Measurements from ENCODE around the gene SLC37A1. TPM values are rescaled to one million over a fixed set of nuclear protein-coding genes. Genes with fewer than 3 reads are reported as not detected.
"Not testable (repeated sequence)": the region's sequence is repeated elsewhere in the genome, so short reads cannot be mapped to it uniquely, and the experiment has no call there.

The SLC37A1 gene
- total RNA-seq, 1 donor: 1.7 TPM

GRCh38 chr21:42468491-42469131 is 45.0 kb upstream of the SLC37A1 start:
- peak; percentile 57 for DNase-seq (ENCODE audit: low read depth)
- no peak overlapping the region for H3K4me3 ChIP-seq (ENCODE audit: low read depth, low read length)
- TF ChIP-seq CTCF (IDR thresholded peaks at IDR 0.05; ENCODE audit: insufficient read depth, low read depth, low read length): no peak

DNA sequence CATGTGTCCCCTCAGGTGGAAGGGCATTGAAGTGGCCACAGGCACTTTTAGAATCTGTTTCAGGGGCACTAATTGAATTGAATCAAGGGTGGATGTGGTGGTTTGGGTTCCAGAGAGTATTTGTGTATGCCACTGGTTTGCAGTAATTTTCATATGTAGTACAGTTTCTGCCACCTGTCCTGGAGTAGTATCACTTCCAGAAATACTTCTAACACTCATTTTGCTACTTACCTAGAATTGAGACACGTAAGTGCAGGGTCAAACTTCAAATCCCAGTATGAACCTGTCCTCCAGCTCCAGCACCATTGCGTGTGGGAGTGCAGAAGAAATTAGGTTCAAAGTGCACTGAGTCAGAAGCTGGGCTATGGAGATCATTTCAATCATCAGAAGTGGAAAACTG is 44.4 kb upstream of the SLC37A1 start:
- DNase-seq (ENCODE audit: low read depth): no peak
- no peak overlapping the region for H3K4me3 ChIP-seq (ENCODE audit: low read depth, low read length)
- no peak for TF ChIP-seq CTCF (IDR thresholded peaks at IDR 0.05; ENCODE audit: insufficient read depth, low read depth, low read length)

DNA sequence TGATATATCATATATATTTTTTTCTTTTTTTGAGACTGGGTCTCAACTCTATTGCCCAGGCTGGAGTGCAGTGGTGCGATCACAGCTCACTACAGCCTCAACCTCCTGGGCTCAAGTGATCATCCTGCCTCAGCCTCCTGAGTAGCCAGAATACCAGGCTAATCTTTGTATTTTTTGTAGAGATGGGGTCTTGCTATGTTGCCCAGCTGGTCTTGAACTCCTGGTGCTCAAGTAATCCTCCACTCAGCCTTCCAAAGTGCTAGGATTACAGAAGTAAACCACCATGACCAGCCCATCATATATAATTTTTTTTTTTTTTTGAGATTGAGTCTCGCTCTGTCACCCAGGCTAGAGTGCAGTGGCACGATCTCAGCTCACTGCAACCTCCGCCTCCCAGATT is 43.9 kb upstream of the SLC37A1 start:
- not testable (repeated sequence) for DNase-seq (ENCODE audit: low read depth); H3K4me3 ChIP-seq (ENCODE audit: low read depth, low read length)

DNA sequence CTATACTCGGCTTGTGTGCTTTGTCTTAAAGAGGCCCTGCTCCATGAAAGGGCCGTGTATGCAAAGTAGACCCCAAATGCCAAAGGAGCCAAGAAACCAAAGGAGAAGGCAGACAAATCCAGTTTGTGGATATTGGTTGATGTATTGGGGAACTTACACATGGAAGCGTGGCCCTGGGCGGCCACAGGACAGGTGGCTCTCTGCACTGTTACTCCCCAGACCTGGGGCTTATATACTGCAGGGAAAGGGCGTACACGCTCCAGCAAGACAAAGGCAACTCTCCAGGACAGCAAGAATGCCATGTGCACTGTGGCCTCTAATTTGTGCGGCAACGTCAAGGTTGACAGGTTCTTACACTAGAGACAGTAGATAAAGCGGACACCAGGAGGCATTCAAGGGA is 42.4 kb upstream of the SLC37A1 start:
- TF ChIP-seq CTCF (IDR thresholded peaks at IDR 0.05; ENCODE audit: insufficient read depth, low read depth, low read length): no peak
- no peak overlapping the region for H3K4me3 ChIP-seq (ENCODE audit: low read depth, low read length)
- no peak for DNase-seq (ENCODE audit: low read depth)

DNA sequence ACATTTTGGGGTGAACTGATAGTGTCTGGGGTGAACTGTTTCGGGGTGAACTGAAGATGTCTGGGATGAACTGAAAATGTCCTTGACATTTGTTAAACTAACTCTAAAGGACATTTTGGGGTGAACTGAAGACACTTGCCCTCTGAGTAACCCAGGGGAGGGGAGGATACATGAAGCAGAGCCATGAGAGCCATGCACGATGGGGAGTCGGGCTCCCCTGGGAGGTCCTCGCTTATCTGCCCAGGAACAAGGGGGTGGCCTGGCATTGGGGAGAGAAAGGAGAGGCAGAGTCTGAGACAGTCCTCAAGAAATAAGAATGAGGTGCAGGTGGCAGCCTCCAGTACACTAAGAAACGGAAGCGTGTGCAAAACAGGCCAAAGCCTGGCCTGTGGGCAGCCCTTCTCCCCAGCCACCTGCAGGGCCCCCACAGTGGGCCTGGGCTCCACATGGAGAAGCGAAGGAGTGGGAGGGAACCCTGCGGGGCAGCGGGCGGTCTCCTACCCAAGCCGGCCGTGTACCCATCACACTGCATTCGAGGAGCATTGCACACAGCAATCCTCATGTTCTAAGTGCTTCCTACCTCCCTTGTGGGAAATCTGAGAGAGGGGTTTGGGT is 41.8 kb upstream of the SLC37A1 start:
- no peak overlapping the region for H3K4me3 ChIP-seq (ENCODE audit: low read depth, low read length)
- TF ChIP-seq CTCF (IDR thresholded peaks at IDR 0.05; ENCODE audit: insufficient read depth, low read depth, low read length): no peak
- no peak for DNase-seq (ENCODE audit: low read depth)

DNA sequence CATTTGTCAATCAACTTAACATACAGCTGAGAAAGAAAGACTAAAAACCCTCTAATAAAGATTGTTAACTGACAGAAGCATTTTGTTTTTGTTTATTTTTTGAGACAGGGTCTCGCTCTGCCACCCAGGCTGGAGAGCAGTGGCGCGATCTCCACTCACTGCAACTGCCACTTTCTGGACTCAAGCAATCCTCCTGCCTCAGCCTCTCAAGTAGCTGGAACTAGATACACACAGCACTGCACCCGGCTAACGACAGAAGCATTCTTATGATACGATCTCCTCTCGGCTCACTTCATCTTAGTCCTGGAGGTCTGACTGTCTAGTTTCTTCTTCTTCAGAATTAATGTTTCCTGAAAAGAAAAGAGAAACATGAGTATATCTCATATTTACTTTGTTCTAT is 41.1 kb upstream of the SLC37A1 start:
- DNase-seq (ENCODE audit: low read depth): no peak
- H3K4me3 ChIP-seq (ENCODE audit: low read depth, low read length): no peak overlapping the region
- TF ChIP-seq CTCF (IDR thresholded peaks at IDR 0.05; ENCODE audit: insufficient read depth, low read depth, low read length): no peak

DNA sequence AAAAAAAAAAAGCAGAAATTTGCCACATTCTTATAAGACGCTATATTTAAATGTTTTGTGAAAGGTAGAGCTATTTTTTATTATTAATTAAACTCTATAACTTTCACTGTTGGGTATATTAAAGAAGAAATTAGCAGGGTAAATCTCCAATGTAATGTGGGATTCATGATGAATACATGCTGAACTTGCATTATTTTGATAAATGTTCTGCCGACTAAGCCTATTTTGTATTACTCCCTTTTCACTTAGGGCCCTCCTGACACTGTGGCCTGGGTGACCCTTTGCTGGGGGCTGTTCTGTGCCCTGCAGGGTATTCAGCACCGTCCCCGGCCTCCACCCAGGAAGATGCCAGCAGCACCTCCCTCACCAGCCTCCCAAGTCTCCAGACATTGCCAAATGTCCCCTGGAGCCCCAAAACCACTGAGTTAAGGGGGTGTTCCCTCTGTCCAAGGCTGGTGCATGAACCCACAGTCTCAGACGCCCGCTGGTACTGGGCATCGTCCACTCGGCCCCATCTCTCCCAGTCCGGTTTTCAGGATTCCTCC is 40.1 kb upstream of the SLC37A1 start:
- no peak overlapping the region for H3K4me3 ChIP-seq (ENCODE audit: low read depth, low read length)
- DNase-seq (ENCODE audit: low read depth): no peak
- no peak for TF ChIP-seq CTCF (IDR thresholded peaks at IDR 0.05; ENCODE audit: insufficient read depth, low read depth, low read length)
